ENCODE results near the gene USP15. TPM values are rescaled to one million over a fixed set of nuclear protein-coding genes. Genes with fewer than 3 reads are reported as not detected.

The USP15 gene
- total and polyA plus RNA-seq, 2 experiments from 2014 or later = 20.6 to 42.4 TPM

- Histone ChIP-seq H3K36me3 (replicated peaks; ENCODE audit: insufficient read depth, low read depth) (no peaks in the 10 kb centered on the region), H3K9me3 (ENCODE audit: low read depth) (peaks cover 14% of the 10 kb centered on the region), H3K9me2 (replicated peaks; ENCODE audit: insufficient read depth) (no peaks in the 10 kb centered on the region), H3K4me2 (no peak overlapping the region), H4K20me1 (ENCODE audit: insufficient read depth, poor library complexity, severe bottlenecking) (no peaks in the 10 kb centered on the region), H3K27me3 (no peaks in the 10 kb centered on the region), H3K4me1 (ENCODE audit: insufficient read depth) (no peaks in the 10 kb centered on the region), H3K4me3 (no peak overlapping the region), H3K27ac (no peak overlapping the region), H2AFZ (no peak overlapping the region), H3K79me2 (peaks cover 42% of the 10 kb centered on the region)
- 97% methylated on average over 1 of the region's 1 CpG for WGBS (ENCODE audit: low lambda C conversion rate, missing lambda C conversion rate)
- TF ChIP-seq CTCF (IDR thresholded peaks at IDR 0.05; ENCODE audit: poor library complexity) (no peak), EZH2phosphoT487 (IDR thresholded peaks at IDR 0.05; ENCODE audit: low read depth, severe bottlenecking, unreplicated experiment) (no peak), EZH2 (IDR thresholded peaks at IDR 0.05; ENCODE audit: borderline replicate concordance) (no peak)
- DNase-seq (ENCODE audit: low spot score) = no peak
These were observed 41.6 kb downstream of the USP15 start for GRCh38 chr12:62301799-62302133.

GRCh38 chr12:62304560-62304959 is 44.4 kb downstream of the USP15 start:
- H4K20me1 ChIP-seq (ENCODE audit: insufficient read depth, poor library complexity, severe bottlenecking) = no peaks in the 10 kb centered on the region
- H3K27ac ChIP-seq = no peak overlapping the region
- H2AFZ ChIP-seq = no peak overlapping the region
- DNase-seq (ENCODE audit: low spot score) = no peak
- no peaks in the 10 kb centered on the region for H3K4me1 ChIP-seq (ENCODE audit: insufficient read depth)
- H3K4me3 ChIP-seq = no peak overlapping the region
- no peaks in the 10 kb centered on the region for H3K9me2 ChIP-seq (replicated peaks; ENCODE audit: insufficient read depth)
- no peaks in the 10 kb centered on the region for H3K27me3 ChIP-seq
- H3K9me3 ChIP-seq (ENCODE audit: low read depth) = peaks cover 14% of the 10 kb centered on the region
- peaks cover 31% of the 10 kb centered on the region for H3K79me2 ChIP-seq
- no peak overlapping the region for H3K4me2 ChIP-seq
- no peaks in the 10 kb centered on the region for H3K36me3 ChIP-seq (replicated peaks; ENCODE audit: insufficient read depth, low read depth)
- TF ChIP-seq CTCF (IDR thresholded peaks at IDR 0.05; ENCODE audit: poor library complexity) (no peak), EZH2 (IDR thresholded peaks at IDR 0.05; ENCODE audit: borderline replicate concordance) (no peak), EZH2phosphoT487 (IDR thresholded peaks at IDR 0.05; ENCODE audit: low read depth, severe bottlenecking, unreplicated experiment) (no peak)
- 97% methylated on average over 3 of the region's 3 CpGs for WGBS (ENCODE audit: low lambda C conversion rate, missing lambda C conversion rate)

GRCh38 chr12:62305778-62306177 is 45.6 kb downstream of the USP15 start:
- Histone ChIP-seq H4K20me1 (ENCODE audit: insufficient read depth, poor library complexity, severe bottlenecking) (no peaks in the 10 kb centered on the region), H3K79me2 (peaks cover 26% of the 10 kb centered on the region), H3K4me1 (ENCODE audit: insufficient read depth) (no peaks in the 10 kb centered on the region), H2AFZ (no peak overlapping the region), H3K9me3 (ENCODE audit: low read depth) (peaks cover 14% of the 10 kb centered on the region), H3K36me3 (replicated peaks; ENCODE audit: insufficient read depth, low read depth) (no peaks in the 10 kb centered on the region), H3K4me3 (no peak overlapping the region), H3K27ac (no peak overlapping the region), H3K4me2 (no peak overlapping the region), H3K9me2 (replicated peaks; ENCODE audit: insufficient read depth) (no peaks in the 10 kb centered on the region), H3K27me3 (no peaks in the 10 kb centered on the region)
- DNase-seq (ENCODE audit: low spot score) = no peak
- WGBS (ENCODE audit: low lambda C conversion rate, missing lambda C conversion rate) = 98% methylated on average over 8 of the region's 8 CpGs
- TF ChIP-seq EZH2phosphoT487 (IDR thresholded peaks at IDR 0.05; ENCODE audit: low read depth, severe bottlenecking, unreplicated experiment) (no peak), CTCF (IDR thresholded peaks at IDR 0.05; ENCODE audit: poor library complexity) (no peak), EZH2 (IDR thresholded peaks at IDR 0.05; ENCODE audit: borderline replicate concordance) (no peak)
